H1 (cell line): ENCODE results near the gene RNF214. TPM values are rescaled to one million over a fixed set of nuclear protein-coding genes. Genes with fewer than 3 reads are reported as not detected.

ENCODE experiments used
- CTCF ChIA-PET: fragments of 300-600 bp; sonication (Branson Sonifier 250); formaldehyde crosslinking; loops from one replicate; lab custom pipeline; 2021; ENCODE audit not compliant: partially characterized antibody; lab: Charles Lee
- POLR2A ChIA-PET: fragments of 300-600 bp; sonication (Branson Sonifier 250); formaldehyde crosslinking; loops from one replicate; lab custom pipeline; 2021; ENCODE audit warnings: inconsistent platforms; ENCODE audit not compliant: partially characterized antibody; lab: Charles Lee
- DNase-seq, 2 experiments: peaks; one replicate each; pipeline versions ENCODE4 v3.0.0 to v3.0.0-alpha.2; 2010 to 2022; ENCODE audit warnings: low spot score in 2 of 2, low read depth in 1 of 2, mixed read lengths in 1 of 2
- FAIRE-seq: peaks from 2 replicates; lab custom pipeline; 2011; peaks lifted over from hg19 to GRCh38; lab: Jason Lieb, UNC
- H2AFZ ChIP-seq: 2 replicates; pipeline ENCODE4 v1.8.1; 2012; ENCODE audit warnings: low read length, inconsistent platforms
- H2AK5ac ChIP-seq: 2 replicates; pipeline ENCODE4 v1.6.1; 2013; ENCODE audit warnings: low read depth, low read length
- H2BK120ac ChIP-seq: replicated peaks from 2 replicates; pipeline ENCODE3; 2013; ENCODE audit warnings: low read depth, low read length, inconsistent platforms
- H2BK12ac ChIP-seq: 2 replicates; pipeline ENCODE4 v1.6.1; 2013; ENCODE audit warnings: low read depth, low read length
- H2BK15ac ChIP-seq: 2 replicates; pipeline ENCODE4 v1.6.1; 2013; ENCODE audit warnings: low read length
- H2BK20ac ChIP-seq: 2 replicates; pipeline ENCODE4 v1.6.1; 2013; ENCODE audit warnings: low read length
- H2BK5ac ChIP-seq: 2 replicates; pipeline ENCODE4 v1.6.1; 2013; ENCODE audit warnings: low read depth, low read length
- H3K14ac ChIP-seq: 2 replicates; pipeline ENCODE4 v1.6.1; 2013; ENCODE audit warnings: inconsistent platforms; ENCODE audit not compliant: insufficient read length
- H3K18ac ChIP-seq: 2 replicates; pipeline ENCODE4 v1.6.1; 2013; ENCODE audit warnings: low read length; ENCODE audit errors: extremely low read depth
- H3K23ac ChIP-seq: 2 replicates; pipeline ENCODE4 v1.6.1; 2013; ENCODE audit warnings: inconsistent platforms; ENCODE audit not compliant: insufficient read length
- H3K23me2 ChIP-seq: 2 replicates; pipeline ENCODE4 v1.6.1; 2013; ENCODE audit warnings: low read depth, low read length
- H3K27ac ChIP-seq: 2 replicates; pipeline ENCODE4 v1.6.1; 2011; ENCODE audit warnings: low read depth, low read length, inconsistent platforms
- H3K27me3 ChIP-seq, 4 experiments: replicated peaks in 1 of 4; 1 replicate in 1 of 4; 2 replicates in 3 of 4; pipeline versions ENCODE4 v1.6.1 to v1.8.1; 2011 to 2013; ENCODE audit warnings: low read length in 3 of 4, mild to moderate bottlenecking in 3 of 4, inconsistent platforms in 2 of 4, mixed read lengths in 2 of 4, moderate library complexity in 1 of 4; ENCODE audit not compliant: control insufficient read depth in 3 of 4, insufficient read depth in 3 of 4; ENCODE audit errors: extremely low read depth in 1 of 4
- H3K36me3 ChIP-seq, 4 experiments: 2 replicates each; pipeline versions ENCODE4 v1.6.1 to v1.8.1; 2011 to 2013; ENCODE audit warnings: mild to moderate bottlenecking in 4 of 4, low read length in 3 of 4, moderate library complexity in 2 of 4, control low read depth in 1 of 4, inconsistent platforms in 1 of 4; ENCODE audit not compliant: insufficient read depth in 4 of 4, control insufficient read depth in 2 of 4
- H3K4ac ChIP-seq: replicated peaks from 2 replicates; pipeline ENCODE3; 2013; ENCODE audit warnings: low read length, low read depth, mixed read lengths, inconsistent platforms; ENCODE audit not compliant: insufficient read length
- H3K4me1 ChIP-seq, 4 experiments: replicated peaks in 1 of 4; 1 replicate in 1 of 4; 2 replicates in 3 of 4; pipeline versions ENCODE4 v1.6.1 to v1.8.1; 2011 to 2013; ENCODE audit warnings: low read length in 3 of 4, inconsistent platforms in 2 of 4, mixed read lengths in 1 of 4; ENCODE audit not compliant: insufficient read depth in 4 of 4, control insufficient read depth in 3 of 4
- H3K4me2 ChIP-seq, 2 experiments: 2 replicates each; pipeline versions ENCODE4 v1.6.1 to v1.8.1; 2011 to 2013; ENCODE audit warnings: low read depth in 2 of 2, low read length in 2 of 2, control low read depth in 1 of 2, inconsistent platforms in 1 of 2, mild to moderate bottlenecking in 1 of 2; ENCODE audit not compliant: insufficient read depth in 1 of 2
- H3K4me3 ChIP-seq, 4 experiments: fragments of 200-600, 300-600 bp in 1 of 4; sonication (generic), shearing (Covaris generic), sonication (Bioruptor Twin) in 1 of 4; 2 replicates each; pipeline versions ENCODE4 v1.5.1 to v1.8.1; 2011 to 2016; ENCODE audit warnings: low read length in 4 of 4, low read depth in 3 of 4, control low read depth in 2 of 4, inconsistent platforms in 2 of 4, mild to moderate bottlenecking in 2 of 4, mixed read lengths in 1 of 4, moderate library complexity in 1 of 4; ENCODE audit not compliant: insufficient read depth in 2 of 4; ENCODE audit errors: extremely low read depth in 1 of 4
- H3K56ac ChIP-seq: replicated peaks from 2 replicates; pipeline ENCODE3; 2013; ENCODE audit warnings: low read depth, mild to moderate bottlenecking, mixed read lengths, low read length, inconsistent platforms; ENCODE audit not compliant: insufficient read length
- H3K79me1 ChIP-seq: 2 replicates; pipeline ENCODE4 v1.6.1; 2013; ENCODE audit warnings: low read depth, low read length, control low read depth
- H3K79me2 ChIP-seq, 2 experiments: 2 replicates each; pipeline versions ENCODE4 v1.6.1 to v1.8.1; 2012 to 2013; ENCODE audit warnings: low read length in 2 of 2, mild to moderate bottlenecking in 2 of 2, inconsistent platforms in 1 of 2; ENCODE audit not compliant: insufficient read depth in 2 of 2, control insufficient read depth in 1 of 2
- H3K9ac ChIP-seq, 4 experiments: replicated peaks in 1 of 4; 1 replicate in 1 of 4; 2 replicates in 3 of 4; pipeline versions ENCODE4 v1.6.1 to v1.8.1; 2011 to 2013; ENCODE audit warnings: low read depth in 3 of 4, low read length in 3 of 4, control low read depth in 2 of 4, mild to moderate bottlenecking in 2 of 4, moderate library complexity in 2 of 4, inconsistent platforms in 1 of 4; ENCODE audit errors: extremely low read depth in 1 of 4
- H3K9me3 ChIP-seq, 2 experiments: 2 replicates each; pipeline versions ENCODE4 v1.6.1 to v1.8.1; 2012 to 2013; ENCODE audit warnings: mild to moderate bottlenecking in 2 of 2, moderate library complexity in 2 of 2, control low read depth in 1 of 2, inconsistent platforms in 1 of 2, low read depth in 1 of 2, low read length in 1 of 2, mixed read lengths in 1 of 2; ENCODE audit not compliant: insufficient read depth in 2 of 2
- H4K20me1 ChIP-seq, 2 experiments: replicated peaks in 1 of 2; 2 replicates each; pipeline versions ENCODE3 to v1.8.1; 2011 to 2013; ENCODE audit warnings: inconsistent platforms in 2 of 2, low read length in 2 of 2, mild to moderate bottlenecking in 1 of 2; ENCODE audit not compliant: insufficient read depth in 2 of 2, control insufficient read depth in 1 of 2
- H4K5ac ChIP-seq: 2 replicates; pipeline ENCODE4 v1.6.1; 2013; ENCODE audit warnings: low read length, low read depth, mixed read lengths, inconsistent platforms; ENCODE audit not compliant: insufficient read length
- H4K8ac ChIP-seq: 2 replicates; pipeline ENCODE4 v1.8.0; 2013; ENCODE audit warnings: mild to moderate bottlenecking, moderate library complexity, low read length, inconsistent platforms; ENCODE audit not compliant: insufficient read depth; ENCODE audit errors: extremely low read depth
- H4K91ac ChIP-seq: replicated peaks from 2 replicates; pipeline ENCODE3; 2013; ENCODE audit warnings: low read length, mixed read lengths, inconsistent platforms; ENCODE audit not compliant: insufficient read length
- KDM1A ChIP-seq: fragments of 200-600, 300-600 bp; sonication (generic); IDR thresholded peaks from 2 replicates; pipeline ENCODE4 v1.7.1; 2016; ENCODE audit warnings: mild to moderate bottlenecking, low read length, borderline replicate concordance
- RXRA ChIP-seq: IDR thresholded peaks from 2 replicates; pipeline ENCODE4 v1.6.1; 2011; ENCODE audit warnings: low read depth, mild to moderate bottlenecking, low read length, moderate library complexity; ENCODE audit not compliant: insufficient read depth
- SIRT6 ChIP-seq: IDR thresholded peaks from one replicate; pipeline ENCODE4 v1.7.1; 2012; ENCODE audit warnings: low read length, inconsistent platforms
- WGBS, 2 experiments: shearing (Covaris generic) in 1 of 2; methylation state at CpG; one replicate each; pipeline versions ENCODE4 v1.1.6 to v1.1.7; 2013 to 2015; ENCODE audit warnings: low lambda C conversion rate in 2 of 2, mixed read lengths in 2 of 2, inconsistent platforms in 1 of 2, low coverage in 1 of 2, missing lambda C conversion rate in 1 of 2; ENCODE audit not compliant: insufficient replicate concordance in 2 of 2, insufficient coverage in 1 of 2, insufficient read length in 1 of 2; ENCODE audit errors: extremely low coverage in 1 of 2, missing lambda C conversion rate in 1 of 2; 5-methylcytosine and 5-hydroxymethylcytosine counted together
- polyA plus RNA-seq, 7 experiments: library from polyadenylated mRNA; depleted of rRNA in 3 of 7; stranded (reverse) in 5 of 7; unstranded in 2 of 7; fragments of >200 nt in 5 of 7; fragments of 200-250 nt in 2 of 7; gene quantifications; 1 replicate in 5 of 7; 2 replicates in 1 of 7; 4 replicates in 1 of 7; pipeline versions ENCODE4 v1.2.1 to v1.2.3, GENCODE V29; 2011 to 2013; ENCODE audit warnings: missing spikeins in 2 of 7, mixed read lengths in 2 of 7
- total RNA-seq: library from RNA; stranded (reverse); fragmentation: NEBNext Ultra II Directional; extraction: Animal tissue kit (Norgen Biotek cat#: 25700); gene quantifications from 2 replicates; pipeline ENCODE4 v1.2.1, GENCODE V29; 2021

The RNF214 gene
- total and polyA plus RNA-seq, 2 of the 8 experiments (the other 6 are each of a cell fraction or from before 2014, with no cell fraction given), result 34.9 to 35.6 TPM

- H3K4me1 ChIP-seq, result peaks cover 7 to 32% (median 28%) of the 10 kb centered on the region in 4 experiments
- peaks cover 6% of the 10 kb centered on the region; the same call in 1 of the 2 replicates for H3K23me2 ChIP-seq
- H4K8ac ChIP-seq, result no peak overlapping the region
- H3K18ac ChIP-seq, result peak overlapping the region; percentile 60
- WGBS, 2 experiments, result 68% methylated on average over 4 of the region's 4 CpGs; no CpG with 5 or more reads in 1 of the 2 experiments
- peak overlapping the region; percentile 84; the same call in 1 of the 2 replicates for H2BK15ac ChIP-seq
- ChIA-PET POLR2A (interaction anchor here (0.7 to 10.3 kb wide), 10 partner anchors 14 to 60 kb away, joined by 3 to 153 read pairs (median 4); partner anchors contain the start of genes PAFAH1B2, RNF214 and SIDT2), CTCF (interaction anchor here (1.1 to 18.7 kb wide), 3 partner anchors 16 to 53 kb away, joined by 3 to 449 read pairs (median 249); partner anchors contain the start of genes PCSK7, RNF214 and SIDT2)
- no peaks in the 10 kb centered on the region for H3K9me3 ChIP-seq
- no peak overlapping the region for H3K56ac ChIP-seq
- no peak overlapping the region for H2BK120ac ChIP-seq
- H3K27ac ChIP-seq, result peak overlapping the region; percentile 24; the same call in 1 of the 2 replicates
- H3K36me3 ChIP-seq, result peaks cover 0 to 1% (median under 1%) of the 10 kb centered on the region in 4 experiments; a peak in 2 of 8 replicates
- H2AFZ ChIP-seq, result no peak overlapping the region
- DNase-seq, result no peak
- H3K4ac ChIP-seq, result no peak overlapping the region
- H3K79me1 ChIP-seq, result no peaks in the 10 kb centered on the region; the same call in 1 of the 2 replicates
- H4K20me1 ChIP-seq, result peaks cover 2% of the 10 kb centered on the region in 2 experiments
- TF ChIP-seq SIRT6, result peak; percentile 37
- TF ChIP-seq RXRA, result no peak
- peak; percentile 89 for TF ChIP-seq KDM1A
- peak overlapping the region; percentile 99 for H2BK12ac ChIP-seq
- H3K4me2 ChIP-seq, result peak overlapping the region; percentile 67 to 81
- H2BK20ac ChIP-seq, result no peak overlapping the region
- H3K14ac ChIP-seq, result no peak overlapping the region
- peak overlapping the region; percentile 31 for H4K91ac ChIP-seq
- peak overlapping the region; percentile 38 to 73 (median 46); a peak in 6 of 7 replicates for H3K9ac ChIP-seq
- peaks cover 0 to 14% of the 10 kb centered on the region in 2 experiments; a peak in 1 of 4 replicates for H3K79me2 ChIP-seq
- no peak overlapping the region for H4K5ac ChIP-seq
- H2BK5ac ChIP-seq, result peak overlapping the region; percentile 6
- H3K4me3 ChIP-seq, result peak overlapping the region; percentile 37 to 58 (median 47); a peak in 6 of 8 replicates
- no peak for FAIRE-seq
- H3K27me3 ChIP-seq, result no peaks in the 10 kb centered on the region; a peak in 1 of 7 replicates
- no peak overlapping the region for H3K23ac ChIP-seq
- peak overlapping the region; percentile 47 for H2AK5ac ChIP-seq
Measured at GRCh38 chr11:117198613-117199012, 33.9 kb upstream of the RNF214 start.
